HL-60 (cell line): Measurements from ENCODE around the gene TIGAR.

Experiments used
- CTCF ChIP-seq: IDR thresholded peaks from one replicate; pipeline ENCODE4 v1.5.1; 2011; ENCODE audit warnings: low read length, control low read depth, inconsistent platforms; ENCODE audit not compliant: insufficient read depth
- GABPA ChIP-seq: IDR thresholded peaks from 2 replicates; pipeline ENCODE4 v1.6.1; 2012; ENCODE audit warnings: low read depth
- POLR2AphosphoS5 ChIP-seq: IDR thresholded peaks from 2 replicates; pipeline ENCODE4 v1.6.1; 2012; ENCODE audit warnings: low read depth
- REST ChIP-seq: IDR thresholded peaks from 2 replicates; pipeline ENCODE4 v1.6.1; 2012; ENCODE audit warnings: low read depth; ENCODE audit not compliant: insufficient replicate concordance
- SPI1 ChIP-seq: IDR thresholded peaks from 2 replicates; pipeline ENCODE4 v1.6.1; 2012; ENCODE audit warnings: low read depth, mild to moderate bottlenecking, borderline replicate concordance

DNA sequence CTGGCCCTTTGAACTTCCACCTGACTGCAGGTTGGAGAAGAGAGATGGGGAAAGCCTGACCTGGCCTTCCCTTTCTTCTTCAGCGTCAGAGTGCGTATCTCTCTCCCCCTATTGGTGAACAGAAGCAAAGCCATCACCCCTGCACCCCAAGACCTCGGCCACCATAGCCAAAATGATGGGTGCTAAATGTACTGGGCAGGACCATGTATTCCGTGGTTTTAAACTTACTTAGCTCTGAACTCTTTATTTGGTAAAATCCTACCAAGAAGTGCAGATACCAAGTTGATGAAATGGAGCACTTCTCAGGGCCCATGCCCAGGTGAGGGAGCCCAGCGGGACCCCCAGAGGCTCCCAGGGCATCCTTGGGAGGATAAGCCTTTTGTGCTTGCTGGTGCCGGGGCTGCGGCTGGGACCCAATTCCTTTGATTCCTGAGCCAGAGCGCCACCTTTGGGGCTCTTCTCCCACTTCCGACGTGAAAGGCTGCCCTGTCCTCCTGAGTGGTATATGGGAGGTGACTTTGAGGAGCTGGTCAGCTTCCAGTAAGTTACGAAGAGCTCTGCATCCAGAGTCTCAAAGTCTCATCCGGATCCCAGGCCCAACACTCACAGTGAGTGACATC lies 38.0 kb upstream of the TIGAR start:
- TF ChIP-seq REST (no peak), CTCF (no peak), POLR2AphosphoS5 (no peak), SPI1 (no peak), GABPA (no peak)
